ENCODE results near the gene TRMT112.

DNA sequence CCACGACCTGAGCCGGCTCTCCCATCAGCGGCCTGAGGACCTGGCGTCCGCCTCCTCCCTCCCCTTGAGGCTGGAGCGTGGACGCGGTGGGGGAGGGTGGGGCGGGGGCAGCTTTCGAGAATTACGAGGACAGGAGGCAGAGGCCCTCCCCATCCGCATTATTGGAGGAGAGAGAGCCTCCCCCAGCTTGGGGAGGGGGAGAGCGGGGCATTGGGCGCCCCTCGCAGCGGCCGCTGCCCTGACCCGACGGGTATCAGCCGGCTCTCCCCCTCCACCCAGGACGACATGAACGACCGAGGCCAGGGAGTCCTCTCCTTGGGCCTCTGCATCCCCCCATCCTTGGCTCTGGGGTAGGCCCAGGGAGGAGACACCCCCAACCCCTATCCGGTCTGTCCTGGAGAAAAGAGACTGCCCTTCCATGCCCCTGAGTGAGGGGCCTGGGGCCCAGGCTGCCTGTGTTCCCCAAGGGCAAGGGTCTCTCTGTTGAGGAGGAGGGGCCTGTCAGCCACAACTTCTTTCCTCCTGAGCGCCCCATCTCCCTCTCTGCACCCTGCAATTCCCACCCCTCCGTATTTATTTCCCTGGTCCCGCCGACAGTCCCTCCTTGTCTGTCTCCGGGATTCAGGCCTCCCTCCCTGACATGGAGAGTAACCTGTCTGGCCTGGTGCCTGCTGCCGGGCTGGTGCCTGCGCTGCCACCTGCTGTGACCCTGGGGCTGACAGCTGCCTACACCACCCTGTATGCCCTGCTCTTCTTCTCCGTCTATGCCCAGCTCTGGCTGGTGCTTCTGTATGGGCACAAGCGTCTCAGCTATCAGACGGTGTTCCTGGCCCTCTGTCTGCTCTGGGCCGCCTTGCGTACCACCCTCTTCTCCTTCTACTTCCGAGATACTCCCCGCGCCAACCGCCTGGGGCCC lies 31.2 kb downstream of the TRMT112 start:
- TF ChIP-seq MAX (IDR thresholded peaks at IDR 0.05) (no peak), CEBPB (IDR thresholded peaks at IDR 0.05) (no peak), USF1 (IDR thresholded peaks at IDR 0.05) (no peak), CREB1 (IDR thresholded peaks at IDR 0.05; ENCODE audit: low read depth) (no peak)

Measured in Ishikawa (cell line).